NCI-H1417 treated with DMSO at 0.1 percent for 48 hours (cell line): ENCODE data around the gene C1S.
"Not testable (repeated sequence)": the region's sequence is repeated elsewhere in the genome, so short reads cannot be mapped to it uniquely, and the experiment has no call there.

Experiments used
- DNase-seq: peaks from one replicate; lab custom pipeline; 2025; lab: John Stamatoyannopoulos, UW

Gene C1S

DNA sequence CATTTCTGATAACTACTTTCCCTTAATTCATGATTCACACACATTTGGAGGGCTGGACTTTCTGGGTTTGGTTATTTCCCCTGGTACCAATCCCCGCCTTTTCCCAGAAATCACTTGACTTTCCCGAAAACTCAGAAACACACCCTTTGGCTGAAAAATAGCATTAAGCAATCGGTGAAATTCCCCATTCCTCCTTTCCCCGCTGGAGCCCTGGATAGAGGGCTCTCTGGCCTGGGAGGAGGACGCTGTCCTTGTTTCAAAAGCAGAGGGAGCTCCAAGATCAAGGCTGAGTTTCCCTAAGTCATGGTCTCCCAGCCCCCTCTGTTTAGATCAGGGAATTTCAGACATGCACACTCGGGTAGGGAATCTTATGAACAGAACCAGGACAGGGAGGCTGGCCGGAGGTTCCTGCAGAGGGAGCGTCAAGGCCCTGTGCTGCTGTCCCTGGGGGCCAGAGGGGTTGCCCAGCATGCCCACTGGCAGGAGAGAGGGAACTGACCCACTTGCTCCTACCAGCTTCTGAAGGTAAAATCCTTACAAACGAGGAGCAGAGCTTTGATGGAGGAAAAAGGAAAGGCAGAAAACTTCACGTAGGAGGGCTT, at the start of gene C1S:
Gene C1S, plus strand, starts transcription at position 366 of the 602 bp plus-strand sequence. CDS start 1,195 bp downstream, outside the sequence.
- no peak for DNase-seq

DNA sequence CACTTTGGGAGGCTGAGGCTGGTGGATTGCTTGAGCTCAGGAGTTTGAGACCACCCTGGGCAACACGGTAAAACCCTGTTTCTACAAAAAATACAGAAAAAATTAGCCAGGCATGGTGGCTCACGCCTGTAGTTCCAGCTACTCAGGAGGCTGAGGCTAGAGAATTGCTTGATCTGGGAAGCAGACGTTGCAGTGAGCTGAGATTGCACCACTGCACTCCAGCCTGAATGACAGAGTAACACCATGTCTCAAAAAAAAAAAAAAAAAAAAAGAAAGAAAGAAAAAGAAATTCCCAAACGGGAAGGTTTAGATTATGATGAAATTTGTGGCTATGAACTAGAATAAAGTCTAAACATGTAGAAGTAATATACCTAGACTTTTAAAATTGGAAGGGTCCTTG, 49.1 kb upstream of the C1S start:
- not testable (repeated sequence) for DNase-seq

DNA sequence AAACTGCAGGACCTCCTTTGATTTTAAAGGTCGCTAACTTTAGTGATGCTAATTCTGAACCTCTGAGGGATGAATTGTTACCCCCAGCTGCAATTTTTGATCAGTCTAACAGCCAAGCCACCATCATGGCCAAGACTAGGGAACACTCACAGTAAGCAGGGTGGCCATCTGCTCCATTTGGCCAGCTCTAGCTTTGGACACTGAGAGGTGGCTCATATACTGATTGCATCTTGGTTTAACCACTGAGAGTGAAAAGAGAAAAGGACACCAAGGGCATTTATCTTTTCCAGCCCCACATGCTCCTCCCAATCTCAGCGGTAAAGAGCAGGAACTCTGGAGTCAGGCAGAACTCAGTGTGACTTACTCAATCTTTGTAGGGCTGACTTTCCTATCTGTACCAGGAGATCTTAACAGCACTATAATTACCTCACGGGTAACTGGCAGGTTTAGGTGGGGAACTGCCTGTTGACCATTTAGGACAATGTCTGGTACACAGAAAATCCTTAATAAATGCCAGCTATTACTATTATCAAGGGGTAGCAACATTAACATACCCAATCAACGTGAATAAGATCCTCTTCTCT, 48.4 kb upstream of the C1S start:
- DNase-seq: no peak

DNA sequence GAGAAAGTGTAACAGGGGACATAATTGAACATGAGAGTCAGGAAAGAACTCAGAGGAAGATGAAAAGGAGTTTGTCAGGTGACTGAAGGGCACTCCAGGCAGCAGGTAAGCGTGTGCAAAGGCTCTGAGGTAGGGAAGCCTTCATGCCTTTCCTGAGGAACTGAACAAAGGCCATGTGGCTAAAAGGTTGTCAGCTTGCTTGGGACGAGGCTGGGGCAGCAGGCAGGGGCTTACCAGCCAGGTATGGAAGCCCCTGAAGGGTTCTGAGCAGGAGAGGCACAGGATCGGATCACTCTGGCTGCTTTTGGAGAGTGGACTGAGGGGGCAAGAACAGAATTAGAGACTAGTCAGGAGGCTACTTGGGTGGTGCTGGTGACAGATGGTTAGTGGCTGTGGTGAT, 47.4 kb upstream of the C1S start:
- no peak for DNase-seq

GRCh38 chr12:7015555-7016370, 44.8 kb upstream of the C1S start:
- DNase-seq: no peak

GRCh38 chr12:7016958-7017571, 43.5 kb upstream of the C1S start:
- no peak for DNase-seq

DNA sequence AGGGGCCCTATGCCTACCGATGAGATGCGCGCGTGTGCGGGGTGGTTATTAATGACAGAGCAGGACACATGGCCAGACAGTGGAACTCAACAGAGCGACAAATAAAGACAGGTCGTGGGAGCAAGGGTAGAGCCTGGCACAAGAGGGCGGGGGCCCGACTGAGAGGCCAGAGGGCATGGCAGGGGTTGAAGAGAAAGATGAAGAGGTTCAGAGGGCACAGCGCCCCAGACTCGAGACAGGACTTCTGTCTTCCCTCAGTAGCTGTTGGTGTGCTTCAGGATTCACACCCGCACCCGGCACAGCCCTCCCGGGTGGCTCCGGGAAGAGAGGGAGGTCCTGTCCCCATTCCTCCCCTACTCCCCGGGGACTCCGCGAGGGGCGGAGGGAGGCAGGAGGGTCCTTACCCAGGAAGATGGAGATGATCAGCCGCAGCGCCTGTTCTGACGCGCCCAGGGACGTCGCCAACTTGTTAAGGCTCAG, 42.6 kb upstream of the C1S start:
- DNase-seq: no peak

DNA sequence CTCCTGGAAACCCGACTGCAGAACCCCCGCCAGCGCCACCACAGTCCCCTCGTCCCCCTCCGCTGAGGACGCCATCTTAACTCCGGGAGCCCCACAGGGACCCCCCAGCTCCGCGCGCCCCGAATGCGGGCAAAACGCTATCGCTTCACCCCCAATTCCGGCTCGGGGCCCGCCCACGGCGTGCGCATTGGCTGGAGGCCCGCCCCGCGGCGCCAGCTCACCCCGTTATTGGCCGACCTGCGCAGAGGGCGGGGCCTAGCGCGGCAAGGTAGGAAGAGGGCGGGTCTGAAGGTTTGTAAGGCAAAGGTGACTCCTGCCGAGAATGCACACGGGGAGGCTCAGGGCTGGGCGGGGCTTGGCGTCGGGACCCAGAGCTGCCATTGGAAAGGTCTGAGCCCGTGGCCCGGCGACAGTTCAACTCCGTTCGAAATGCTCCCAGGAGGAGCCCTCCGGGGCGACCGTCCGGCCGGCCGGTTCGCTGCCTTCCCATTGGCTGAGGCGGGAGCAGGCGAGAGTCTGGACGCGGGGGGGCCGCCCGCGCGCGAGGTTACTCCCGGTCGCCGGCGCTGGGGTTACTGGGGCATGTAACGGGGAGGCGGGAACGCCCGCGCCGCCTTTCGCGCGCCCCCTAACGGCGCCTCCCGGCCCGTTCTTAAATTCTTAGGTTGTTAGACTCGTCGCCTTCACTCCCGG, 42.0 kb upstream of the C1S start, which contains the start of gene LPCAT3:
Gene LPCAT3, minus strand, starts transcription at position 127 of the 693 bp plus-strand sequence. Its CDS starts 52 bp downstream, at position 75.
- DNase-seq: peak; percentile 93

GRCh38 chr12:7019043-7019569, 41.4 kb upstream of the C1S start:
- DNase-seq: no peak

GRCh38 chr12:7021956-7022355, 38.6 kb upstream of the C1S start:
- DNase-seq: no peak

DNA sequence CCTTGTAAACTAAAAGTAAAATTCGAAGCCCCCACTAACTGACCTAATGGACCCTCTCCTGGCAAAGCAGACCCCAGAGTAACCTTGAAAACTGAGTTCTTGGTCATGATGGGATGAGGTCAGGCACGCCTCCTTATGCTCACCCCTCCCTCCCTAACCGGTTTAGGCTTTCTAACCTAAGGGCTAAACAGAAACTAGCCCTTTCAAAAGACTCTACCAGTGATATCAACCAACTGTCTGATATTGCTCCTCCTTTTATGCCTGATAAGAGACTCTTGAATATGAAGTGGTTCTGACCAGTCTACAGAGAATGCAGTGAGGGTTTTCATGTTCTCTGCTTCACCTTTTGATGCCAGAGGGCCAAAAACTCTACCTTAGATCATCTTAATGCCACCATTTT, 37.4 kb upstream of the C1S start:
- no peak for DNase-seq

- DNase-seq: no peak
These were observed 33.7 kb upstream of the C1S start for GRCh38 chr12:7026854-7027253.

GRCh38 chr12:7031306-7031705, 29.2 kb upstream of the C1S start:
- no peak for DNase-seq

DNA sequence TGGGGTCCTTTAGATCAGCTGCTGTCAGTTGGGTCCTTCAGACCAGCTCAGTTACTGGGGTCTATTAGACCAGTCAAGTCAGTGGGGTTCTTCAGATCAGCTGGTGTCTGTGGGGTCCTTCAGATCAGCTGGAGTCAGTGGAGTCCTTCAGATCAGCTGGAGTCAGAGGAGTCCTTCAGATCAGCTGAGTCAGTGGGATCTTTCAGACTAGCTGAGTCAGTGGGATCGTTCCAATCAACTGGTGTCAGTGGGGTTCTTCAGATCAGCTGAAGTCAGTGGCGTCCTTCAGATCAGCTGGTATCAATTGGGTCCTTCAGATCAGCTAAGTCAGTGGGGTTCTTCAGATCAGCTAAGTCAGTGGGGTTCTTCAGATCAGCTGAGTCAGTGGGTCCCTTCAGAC, 27.5 kb upstream of the C1S start:
- DNase-seq: no peak

GRCh38 chr12:7034464-7034863, 26.1 kb upstream of the C1S start:
- DNase-seq: no peak

GRCh38 chr12:7035463-7035862, 25.1 kb upstream of the C1S start:
- DNase-seq: no peak

DNA sequence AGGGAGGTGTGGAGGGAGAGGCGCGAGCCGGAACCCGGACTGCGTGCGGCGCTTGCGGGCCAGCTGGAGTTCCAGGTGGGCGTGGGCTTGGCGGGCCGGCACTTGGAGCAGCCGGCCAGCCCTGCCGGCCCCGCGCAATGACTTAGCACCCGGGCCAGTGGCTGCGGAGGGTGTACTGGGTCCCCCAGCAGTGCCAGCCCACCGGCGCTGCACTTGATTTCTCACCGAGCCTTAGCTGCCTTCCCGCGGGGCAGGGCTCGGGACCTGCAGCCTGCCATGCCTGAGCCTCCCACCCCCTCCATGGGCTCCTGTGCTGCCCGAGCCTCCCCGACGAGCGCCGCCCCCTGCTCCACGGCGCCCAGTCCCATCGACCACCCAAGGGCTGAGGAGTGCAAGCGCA, 23.1 kb upstream of the C1S start:
- DNase-seq: not testable (repeated sequence)

DNA sequence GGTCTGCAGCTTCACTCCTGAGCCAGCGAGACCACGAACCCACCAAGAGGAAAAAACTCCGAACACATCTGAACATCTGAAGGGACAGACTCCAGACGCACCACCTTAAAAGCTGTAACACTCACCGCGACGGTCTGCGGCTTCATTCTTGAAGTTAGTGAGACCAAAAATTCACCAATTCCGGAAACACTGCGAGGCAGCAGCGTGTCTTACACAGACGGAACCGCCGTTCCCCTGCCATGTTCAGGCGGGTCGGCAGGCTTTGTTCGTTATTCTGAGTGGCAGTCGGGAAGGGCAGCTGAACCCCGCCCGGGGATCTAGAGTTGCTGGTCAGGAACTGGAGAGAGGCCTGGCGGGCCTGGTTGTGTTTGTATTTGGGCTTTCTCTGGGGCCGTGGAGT, 21.9 kb upstream of the C1S start:
- no peak for DNase-seq

GRCh38 chr12:7039403-7039802, 21.1 kb upstream of the C1S start:
- no peak for DNase-seq

- no peak for DNase-seq
These were observed 17.7 kb upstream of the C1S start for GRCh38 chr12:7042842-7043241.

DNA sequence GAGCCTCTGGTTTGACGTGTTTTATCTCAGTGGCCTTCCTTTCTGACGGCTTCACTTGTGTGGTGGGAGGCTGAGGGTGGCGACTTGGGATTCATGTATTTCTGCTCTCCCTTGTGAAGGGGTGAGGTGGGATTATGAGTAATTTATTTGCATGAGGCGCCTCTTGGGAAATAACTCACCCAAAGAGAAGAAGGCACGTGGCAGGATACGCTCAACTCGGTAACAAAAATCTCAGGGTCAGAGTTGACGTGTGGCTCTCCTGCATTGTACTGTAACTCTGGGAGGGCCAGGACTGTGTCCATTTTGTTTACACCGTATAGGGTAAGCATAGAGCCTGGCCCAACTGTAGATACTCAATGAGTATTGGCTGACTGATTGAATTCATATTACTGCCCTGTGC, 14.6 kb upstream of the C1S start:
- DNase-seq: no peak
